MM.1S (cell line): ENCODE results near the gene CBX2.

Source experiments
- EZH2 ChIP-seq: fragments of 300-600 bp; sonication (generic); optimal IDR thresholded peaks from 2 replicates; pipeline ENCODE3; 2017; ENCODE audit warnings: low read depth, mild to moderate bottlenecking, antibody characterized with exemption, low read length, mixed read lengths
- TF ChIP-seq, protein P1 (sequence below): fragments of 300-600 bp; sonication (generic); IDR thresholded peaks from 2 replicates; pipeline ENCODE4 v1.5.1; 2016; ENCODE audit warnings: antibody characterized with exemption, low read length, mixed read lengths

DNA sequence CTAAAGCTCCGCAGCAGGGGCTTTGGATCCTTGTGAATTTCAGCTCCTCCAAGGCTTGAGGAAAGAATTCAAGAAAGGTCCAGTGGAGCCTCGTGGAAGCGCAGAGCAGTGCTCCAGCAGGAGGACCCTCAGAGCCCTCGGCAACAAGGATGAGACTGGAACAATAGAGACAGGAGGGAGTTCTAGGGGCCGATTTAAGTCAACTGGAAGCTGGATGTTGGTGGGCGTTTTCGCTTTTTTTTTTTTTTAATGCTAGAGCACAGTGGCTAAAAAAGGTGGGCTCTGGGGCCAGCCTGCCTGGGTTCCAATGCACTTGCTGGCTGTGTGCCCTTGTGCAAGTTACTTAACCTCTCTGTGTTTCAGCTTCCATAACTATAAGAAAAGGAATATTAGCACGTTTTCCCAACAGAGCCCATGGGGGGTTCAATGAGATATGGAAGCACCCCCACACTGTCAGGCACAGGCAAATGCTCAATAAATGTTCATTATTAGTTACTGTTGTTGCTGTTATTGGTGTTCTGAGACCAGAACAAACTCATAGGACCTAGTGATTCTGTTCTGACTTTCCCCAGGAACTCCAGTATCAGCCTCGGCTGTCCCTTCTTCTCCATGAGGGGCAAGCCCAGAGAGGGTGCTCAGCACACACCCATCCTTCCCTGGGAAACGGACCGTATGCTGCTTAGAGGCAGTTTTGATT lies 24.2 kb downstream of the CBX2 start:
- TF ChIP-seq, protein P1, sequence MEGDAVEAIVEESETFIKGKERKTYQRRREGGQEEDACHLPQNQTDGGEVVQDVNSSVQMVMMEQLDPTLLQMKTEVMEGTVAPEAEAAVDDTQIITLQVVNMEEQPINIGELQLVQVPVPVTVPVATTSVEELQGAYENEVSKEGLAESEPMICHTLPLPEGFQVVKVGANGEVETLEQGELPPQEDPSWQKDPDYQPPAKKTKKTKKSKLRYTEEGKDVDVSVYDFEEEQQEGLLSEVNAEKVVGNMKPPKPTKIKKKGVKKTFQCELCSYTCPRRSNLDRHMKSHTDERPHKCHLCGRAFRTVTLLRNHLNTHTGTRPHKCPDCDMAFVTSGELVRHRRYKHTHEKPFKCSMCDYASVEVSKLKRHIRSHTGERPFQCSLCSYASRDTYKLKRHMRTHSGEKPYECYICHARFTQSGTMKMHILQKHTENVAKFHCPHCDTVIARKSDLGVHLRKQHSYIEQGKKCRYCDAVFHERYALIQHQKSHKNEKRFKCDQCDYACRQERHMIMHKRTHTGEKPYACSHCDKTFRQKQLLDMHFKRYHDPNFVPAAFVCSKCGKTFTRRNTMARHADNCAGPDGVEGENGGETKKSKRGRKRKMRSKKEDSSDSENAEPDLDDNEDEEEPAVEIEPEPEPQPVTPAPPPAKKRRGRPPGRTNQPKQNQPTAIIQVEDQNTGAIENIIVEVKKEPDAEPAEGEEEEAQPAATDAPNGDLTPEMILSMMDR, result no peak
- no peak for TF ChIP-seq EZH2
